KMS-11 (cell line): ENCODE results near the gene AKT3.

Experiments used
- H2AFZ ChIP-seq: fragments of 200-600 bp; sonication (generic); 2 replicates; pipeline ENCODE4 v1.6.1; 2016; ENCODE audit warnings: antibody characterized with exemption, mixed run types, low read depth
- H3K27ac ChIP-seq: fragments of 200-600 bp; sonication (generic); 2 replicates; pipeline ENCODE4 v1.6.1; 2016; ENCODE audit warnings: mild to moderate bottlenecking, mixed run types
- H3K27me3 ChIP-seq: fragments of 200-600 bp; sonication (generic); 2 replicates; pipeline ENCODE4 v1.6.1; 2017; ENCODE audit warnings: mild to moderate bottlenecking, low read depth, mixed run types, moderate library complexity; ENCODE audit not compliant: insufficient read depth
- H3K36me3 ChIP-seq: fragments of 200-600 bp; sonication (generic); 2 replicates; pipeline ENCODE4 v1.6.1; 2017; ENCODE audit warnings: mild to moderate bottlenecking, mixed run types; ENCODE audit not compliant: insufficient read depth
- H3K4me1 ChIP-seq: fragments of 200-600 bp; sonication (generic); 2 replicates; pipeline ENCODE4 v1.6.1; 2016; ENCODE audit warnings: mild to moderate bottlenecking, low read depth, mixed run types; ENCODE audit not compliant: poor library complexity, severe bottlenecking
- H3K4me2 ChIP-seq: fragments of 200-600 bp; sonication (generic); 2 replicates; pipeline ENCODE4 v1.7.0; 2016; ENCODE audit warnings: mild to moderate bottlenecking, mixed run types
- H3K4me3 ChIP-seq: fragments of 200-600 bp; sonication (generic); IDR thresholded peaks from 2 replicates; pipeline ENCODE4 v1.6.1; 2017; ENCODE audit warnings: low read depth, low read length, mixed read lengths; ENCODE audit not compliant: insufficient read depth
- H3K79me2 ChIP-seq: fragments of 200-600 bp; sonication (generic); 2 replicates; pipeline ENCODE4 v1.6.1; 2016; ENCODE audit warnings: low read depth, mixed run types; ENCODE audit not compliant: insufficient read depth
- H3K9ac ChIP-seq: fragments of 200-600 bp; sonication (generic); 2 replicates; pipeline ENCODE4 v1.6.1; 2016; ENCODE audit warnings: mild to moderate bottlenecking, mixed run types
- H4K20me1 ChIP-seq: fragments of 200-600 bp; sonication (generic); 2 replicates; pipeline ENCODE4 v1.6.1; 2016; ENCODE audit warnings: mild to moderate bottlenecking, mixed run types; ENCODE audit not compliant: insufficient read depth
- CTCF ChIP-seq: fragments of 200-600 bp; sonication (generic); conservative IDR thresholded peaks from 2 replicates; pipeline ENCODE4 v1.6.1; 2017; ENCODE audit warnings: low read depth, mild to moderate bottlenecking, antibody characterized with exemption, low read length, moderate library complexity, mixed read lengths

The AKT3 gene

GRCh38 chr1:243482141-243483022 lies 367.7 kb downstream of the AKT3 start:
- Histone ChIP-seq H3K9ac (no peak overlapping the region), H3K79me2 (no peaks in the 10 kb centered on the region), H3K4me2 (no peak overlapping the region), H3K27me3 (no peaks in the 10 kb centered on the region), H4K20me1 (no peaks in the 10 kb centered on the region), H3K4me1 (no peaks in the 10 kb centered on the region), H3K36me3 (no peaks in the 10 kb centered on the region), H3K27ac (no peak overlapping the region), H3K4me3 (no peak overlapping the region), H2AFZ (no peak overlapping the region)
- no peak for TF ChIP-seq CTCF

- no peak overlapping the region for H3K9ac ChIP-seq
- H3K4me3 ChIP-seq, result no peak overlapping the region
- H2AFZ ChIP-seq, result no peak overlapping the region
Measured at GRCh38 chr1:243481101-243481500, 368.9 kb downstream of the AKT3 start.

GRCh38 chr1:243477731-243478290 lies 372.2 kb downstream of the AKT3 start:
- Histone ChIP-seq H3K36me3 (no peaks in the 10 kb centered on the region), H3K27ac (no peak overlapping the region), H3K4me1 (no peaks in the 10 kb centered on the region), H3K4me3 (no peak overlapping the region), H4K20me1 (no peaks in the 10 kb centered on the region), H2AFZ (no peak overlapping the region), H3K4me2 (no peak overlapping the region), H3K27me3 (no peaks in the 10 kb centered on the region), H3K79me2 (no peaks in the 10 kb centered on the region), H3K9ac (no peak overlapping the region)
- no peak for TF ChIP-seq CTCF

More at GRCh38 chr1:243481101-243481500, 368.9 kb downstream of the AKT3 start:
- Histone ChIP-seq H3K4me1 (no peaks in the 10 kb centered on the region), H4K20me1 (no peaks in the 10 kb centered on the region), H3K79me2 (no peaks in the 10 kb centered on the region), H3K4me2 (no peak overlapping the region), H3K36me3 (no peaks in the 10 kb centered on the region), H3K27ac (no peak overlapping the region), H3K27me3 (no peaks in the 10 kb centered on the region)
- no peak for TF ChIP-seq CTCF

- Histone ChIP-seq H3K79me2 (no peaks in the 10 kb centered on the region), H3K4me3 (no peak overlapping the region), H3K4me1 (no peaks in the 10 kb centered on the region), H3K27ac (no peak overlapping the region), H2AFZ (no peak overlapping the region), H3K4me2 (no peak overlapping the region), H3K27me3 (no peaks in the 10 kb centered on the region), H4K20me1 (no peaks in the 10 kb centered on the region), H3K36me3 (no peaks in the 10 kb centered on the region), H3K9ac (no peak overlapping the region)
- peak; percentile 26; the same call in 1 of the 2 replicates for TF ChIP-seq CTCF
Measured at GRCh38 chr1:243475966-243476365, 374.1 kb downstream of the AKT3 start.
